Stimulated activated naive CD4-positive, alpha-beta T cell treated with Interleukin-2 at 50 U/mL for 16 hours (primary cell): ENCODE measurements around the gene BACE2.

Source experiments
- DNase-seq: peaks from one replicate; lab custom pipeline; 2025; lab: John Stamatoyannopoulos, UW

The BACE2 gene

GRCh38 chr21:41148798-41149197 is 19.2 kb upstream of the BACE2 start:
- no peak for DNase-seq

DNA sequence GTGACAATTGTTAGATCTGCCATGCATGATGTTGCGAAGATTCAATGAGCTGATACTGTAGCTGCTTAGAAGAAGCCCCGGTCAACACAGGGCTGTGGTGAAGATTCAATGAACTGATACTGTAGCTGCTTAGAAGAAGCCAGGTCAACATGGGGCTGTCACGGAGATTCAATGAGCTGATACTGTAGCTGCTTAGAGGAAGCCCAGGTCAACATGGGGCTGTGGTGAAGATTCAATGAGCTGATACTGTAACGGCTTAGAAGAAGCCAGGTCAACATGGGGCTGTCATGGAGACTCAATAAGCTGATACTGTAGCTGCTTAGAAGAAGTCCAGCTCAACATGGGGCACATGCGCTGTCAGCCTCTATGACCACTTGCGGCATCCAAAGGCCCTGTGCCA is 18.8 kb upstream of the BACE2 start:
- no peak for DNase-seq

GRCh38 chr21:41152147-41152546 is 15.8 kb upstream of the BACE2 start:
- DNase-seq, result no peak

DNA sequence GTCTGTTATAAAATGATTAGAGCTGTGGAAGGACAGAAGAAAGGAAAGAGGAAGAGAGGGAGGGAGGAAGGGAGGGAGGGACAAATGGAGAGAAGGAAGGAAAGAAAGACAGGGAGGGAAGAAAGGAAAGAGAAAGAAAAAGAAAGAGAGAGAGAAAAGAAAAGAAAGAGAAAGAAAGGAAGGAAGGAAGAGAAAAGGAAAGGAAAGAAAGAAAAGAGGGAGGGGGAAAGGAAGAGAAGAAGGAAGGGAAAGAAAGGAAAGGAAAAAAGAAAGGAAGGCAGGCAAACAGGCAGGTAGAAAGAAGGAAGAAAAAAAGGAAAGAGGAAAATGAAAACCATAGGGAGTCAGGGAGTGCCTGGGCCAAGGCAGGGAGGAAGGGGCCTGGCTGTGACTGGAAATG is 14.5 kb upstream of the BACE2 start:
- no peak for DNase-seq

- DNase-seq, result no peak
Observed at GRCh38 chr21:41156142-41156541, 11.8 kb upstream of the BACE2 start.

- no peak for DNase-seq
Observed at GRCh38 chr21:41158026-41158425, 9.9 kb upstream of the BACE2 start.

- no peak for DNase-seq
Observed at GRCh38 chr21:41160036-41160435, 7.9 kb upstream of the BACE2 start.

DNA sequence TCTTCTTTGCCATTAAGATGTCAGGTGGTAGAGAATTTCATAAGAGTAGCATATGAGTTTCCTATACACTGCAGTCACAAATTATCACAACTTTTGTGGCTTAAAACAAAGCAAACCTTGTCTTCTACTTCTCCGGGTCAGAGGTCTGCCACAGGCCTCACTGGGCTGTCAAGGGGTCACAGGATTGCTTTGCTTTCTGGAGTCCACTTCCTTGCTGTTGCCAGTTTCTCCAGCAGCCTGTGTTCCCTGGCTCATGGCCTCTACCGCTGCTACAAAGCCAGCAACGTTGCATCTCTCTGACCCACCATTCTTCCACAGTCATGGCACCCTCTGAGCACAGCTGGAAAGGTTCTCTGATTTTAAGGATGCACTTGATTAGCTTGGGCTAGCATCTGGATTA is 6.5 kb upstream of the BACE2 start:
- DNase-seq, result no peak

DNA sequence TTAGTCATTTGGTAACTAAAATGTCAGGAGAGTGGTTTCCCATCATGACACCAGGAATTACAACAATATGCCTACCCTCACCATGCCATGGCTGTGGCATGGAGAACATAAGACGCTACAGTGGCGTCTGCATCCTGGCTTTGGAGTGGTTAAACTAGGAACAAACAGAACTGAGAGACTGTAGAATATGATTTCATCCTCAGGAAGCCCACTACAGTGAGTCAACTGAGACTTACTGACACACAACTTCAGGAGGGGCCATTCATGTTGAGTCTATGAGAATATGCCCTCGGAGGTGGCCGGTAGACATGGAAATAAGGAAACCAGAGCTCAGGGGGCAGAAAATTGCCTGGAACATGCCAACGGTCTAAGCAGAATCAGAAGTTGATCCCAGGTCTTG is 5.9 kb upstream of the BACE2 start:
- DNase-seq, result no peak

GRCh38 chr21:41163091-41163490 is 4.9 kb upstream of the BACE2 start:
- DNase-seq, result no peak

DNA sequence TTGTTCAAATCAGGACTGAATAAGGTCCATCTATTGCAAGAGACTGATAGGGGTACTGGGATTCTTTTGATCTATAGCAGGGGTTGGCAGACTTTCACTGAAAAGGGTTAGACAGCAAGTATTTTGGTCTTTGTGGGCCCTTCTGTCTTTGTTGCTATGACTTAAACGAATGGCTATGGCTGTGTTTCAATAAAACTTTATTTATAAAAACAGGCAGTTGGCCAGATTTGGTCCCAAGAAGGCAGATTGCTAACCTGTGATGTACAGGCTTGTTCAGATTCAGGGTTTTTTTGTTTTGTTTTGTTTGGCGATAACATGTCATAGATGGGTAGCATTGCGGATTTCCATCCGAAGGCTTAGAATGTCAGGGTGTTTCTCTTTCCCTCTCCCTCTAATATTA is 3.9 kb upstream of the BACE2 start:
- DNase-seq, result no peak

- DNase-seq, result no peak
Observed at GRCh38 chr21:41164981-41165655, 2.8 kb upstream of the BACE2 start.

DNA sequence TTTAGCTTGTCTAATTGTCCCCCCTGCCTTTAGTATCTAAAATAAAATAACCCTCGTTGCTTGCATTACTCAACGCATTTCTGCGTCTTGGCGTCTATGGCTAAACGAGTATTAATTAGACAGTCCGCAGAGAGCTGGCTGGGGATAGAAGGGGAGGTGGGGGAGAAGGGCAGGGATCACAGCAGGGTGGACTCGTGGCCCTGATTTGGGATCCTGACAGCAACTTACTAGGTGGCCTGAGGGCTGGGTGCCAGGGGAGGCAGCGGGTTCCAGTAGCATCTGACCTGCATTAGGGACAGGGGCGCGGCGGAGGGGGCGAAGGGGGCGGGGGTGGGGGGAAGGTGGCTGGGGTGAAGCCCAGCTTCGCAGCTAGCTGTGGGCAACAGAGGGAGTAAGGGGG is 1.1 kb upstream of the BACE2 start:
- DNase-seq, result no peak

DNA sequence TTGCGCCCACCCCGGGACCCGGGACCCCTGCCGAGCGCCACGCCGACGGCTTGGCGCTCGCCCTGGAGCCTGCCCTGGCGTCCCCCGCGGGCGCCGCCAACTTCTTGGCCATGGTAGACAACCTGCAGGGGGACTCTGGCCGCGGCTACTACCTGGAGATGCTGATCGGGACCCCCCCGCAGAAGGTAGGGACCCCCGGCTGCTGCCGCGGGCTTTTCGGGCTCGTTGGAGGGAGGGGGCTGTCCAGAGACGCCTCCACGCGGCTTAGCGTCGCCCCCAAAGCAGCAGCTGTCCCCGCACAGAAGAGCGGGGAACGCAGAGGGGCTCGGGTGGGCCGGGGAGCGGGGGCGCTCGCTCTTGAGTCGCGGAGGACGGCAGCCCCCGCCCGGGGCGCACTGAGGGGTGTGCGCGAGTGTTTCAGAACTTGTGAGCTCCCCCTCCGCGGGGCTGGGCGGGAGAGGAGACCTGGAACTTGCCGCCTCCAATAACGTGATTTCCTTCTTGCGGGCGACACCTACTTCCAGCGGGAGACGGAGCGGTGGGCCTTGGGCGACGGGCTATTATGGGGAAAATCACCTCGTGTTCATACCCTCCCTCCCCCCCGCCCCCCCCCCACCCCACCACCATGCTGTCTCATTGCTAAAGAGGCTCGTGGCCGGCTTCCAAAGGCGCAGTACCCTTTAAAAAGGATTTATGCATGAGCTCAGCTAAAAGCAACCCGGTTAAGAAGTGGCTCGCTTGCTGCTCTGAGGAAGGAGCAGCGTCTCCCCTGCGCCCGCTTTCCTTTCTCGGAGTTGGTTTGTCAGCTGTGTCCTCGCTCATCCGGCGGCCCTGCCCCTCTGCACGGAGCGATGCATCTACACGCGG is 664 bp downstream of the BACE2 start:
- DNase-seq, result no peak

GRCh38 chr21:41169258-41169576 is 1.3 kb downstream of the BACE2 start:
- DNase-seq, result no peak

DNA sequence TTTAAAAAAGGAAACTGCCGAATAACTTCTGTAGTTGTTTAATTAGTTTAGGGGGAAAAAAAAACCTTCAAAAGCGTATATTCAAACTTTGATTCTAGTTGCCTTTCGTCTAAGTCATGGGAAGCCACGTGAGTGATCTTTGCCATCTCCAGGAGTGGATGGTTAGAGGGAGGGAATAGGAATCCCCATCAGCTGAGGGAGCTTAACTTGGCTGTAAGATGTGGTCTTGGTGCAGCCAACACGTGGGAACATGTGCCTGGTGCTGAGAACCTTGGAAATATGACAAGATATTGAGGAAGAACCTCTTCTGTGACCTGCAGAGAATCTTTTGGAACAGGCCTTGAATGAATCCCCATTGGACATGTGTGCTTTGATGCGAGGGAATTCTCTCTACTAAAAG is 1.7 kb downstream of the BACE2 start:
- DNase-seq, result no peak

GRCh38 chr21:41170442-41170841 is 2.5 kb downstream of the BACE2 start:
- no peak for DNase-seq

DNA sequence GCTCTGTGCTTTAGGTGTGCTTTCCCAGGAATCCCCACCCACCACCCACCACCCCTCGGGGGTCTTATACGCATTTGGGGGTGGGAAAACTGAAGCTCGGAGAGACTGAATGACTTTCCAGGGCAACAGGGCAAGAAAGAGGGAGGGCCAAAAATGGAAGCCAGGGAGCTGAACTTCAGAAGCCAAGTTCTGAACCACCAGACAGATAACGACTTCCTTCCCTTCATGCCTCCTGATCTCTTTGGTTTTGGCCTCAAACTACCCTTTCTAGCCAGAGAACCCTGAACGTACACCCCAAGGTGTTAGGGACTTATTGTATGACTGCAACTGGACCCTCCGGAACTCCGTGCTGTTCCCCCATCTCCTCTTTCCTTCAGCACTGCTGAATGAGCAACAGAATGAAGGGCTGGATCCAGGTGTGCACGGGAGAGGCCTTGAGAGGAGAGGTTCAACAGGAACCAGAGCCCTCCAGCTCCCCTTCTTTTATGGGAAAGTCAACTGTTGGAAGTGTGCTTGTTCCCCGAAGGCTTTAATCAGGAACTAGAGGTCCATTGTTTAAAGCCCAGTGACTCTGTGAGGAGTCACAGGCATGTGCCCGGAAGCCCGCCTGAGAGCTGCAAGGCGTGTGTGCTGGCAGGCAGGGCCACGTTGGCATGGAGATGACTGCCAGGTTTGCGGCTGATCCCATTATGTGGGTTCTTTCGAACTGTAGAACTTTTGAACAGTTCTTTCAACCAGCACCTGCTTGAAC is 3.1 kb downstream of the BACE2 start:
- no peak for DNase-seq

- DNase-seq, result no peak
Observed at GRCh38 chr21:41175080-41175479, 7.1 kb downstream of the BACE2 start.

- no peak for DNase-seq
Observed at GRCh38 chr21:41176846-41177245, 8.9 kb downstream of the BACE2 start.

DNA sequence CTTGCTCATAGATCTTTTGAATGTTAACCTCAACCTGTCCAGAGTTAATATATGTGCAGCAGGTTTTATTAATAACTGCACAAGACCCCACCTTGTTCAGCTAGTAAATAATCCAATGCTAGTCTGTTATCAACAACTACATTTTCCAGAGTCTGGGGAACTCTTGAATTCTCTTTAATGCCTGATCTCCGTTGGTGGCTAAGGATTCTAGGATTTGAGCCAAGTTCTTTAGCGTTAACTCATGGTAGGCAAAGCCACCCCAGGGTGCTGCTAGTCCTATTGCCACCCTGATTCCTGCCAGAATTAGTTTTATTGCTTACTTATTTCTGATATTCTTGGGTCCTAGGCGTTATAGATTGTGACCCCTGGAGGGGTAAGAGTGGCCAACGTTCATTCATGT is 12.8 kb downstream of the BACE2 start:
- no peak for DNase-seq

GRCh38 chr21:41182547-41182946 is 14.6 kb downstream of the BACE2 start:
- no peak for DNase-seq

DNA sequence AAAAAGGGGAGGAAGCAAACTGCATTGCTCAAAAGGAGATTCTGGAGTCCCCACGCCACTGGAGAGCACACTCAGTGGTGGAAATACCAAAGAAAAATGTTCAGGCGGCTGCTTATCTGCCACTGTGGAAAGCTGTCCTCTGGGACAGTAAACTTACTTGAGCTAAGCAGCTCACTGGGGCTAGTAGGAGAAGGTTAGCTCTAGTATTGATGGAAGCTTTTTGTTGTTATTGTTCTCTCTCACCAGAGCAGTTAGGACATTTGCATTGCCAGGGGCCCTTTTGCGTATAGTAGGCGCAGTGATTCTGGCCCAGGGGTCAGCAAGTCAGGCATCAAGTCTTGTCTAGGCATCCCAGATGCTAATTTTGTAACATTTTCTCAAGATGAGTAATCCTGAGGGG is 15.6 kb downstream of the BACE2 start:
- DNase-seq, result no peak
